Mesendoderm (in vitro differentiated cells): Measurements from ENCODE around the gene GPR35. TPM values are rescaled to one million over a fixed set of nuclear protein-coding genes. Genes with fewer than 3 reads are reported as not detected.

Source experiments
- small RNA-seq: library from polyadenylated mRNA; stranded (forward); fragments of <200 nt; extraction: miRNeasy Mini kit (QIAGEN cat#:217004); gene quantifications from one replicate; pipeline ENCODE3, GENCODE V24; 2013; ENCODE audit not compliant: insufficient read depth

Gene GPR35

Small RNA genes lying within 50 kb of the gene (small RNA-seq; reads per million reads assigned to genes)
- gene AC011298.3, result not detected
